Activated T-helper 17 cell treated with anti-CD3 and anti-CD28 coated beads, Interleukin-2, amount 50 U/mL, for 72 hours (primary cell): ENCODE data around the gene KLHL36. TPM values are rescaled to one million over a fixed set of nuclear protein-coding genes. Genes with fewer than 3 reads are reported as not detected.
"Not testable (repeated sequence)": the region's sequence is repeated elsewhere in the genome, so short reads cannot be mapped to it uniquely, and the experiment has no call there.

Experiments
- ATAC-seq: fragments of 150-1000 bp; cut with Tn5 transposase; replicated peaks from 2 replicates; pipeline ENCODE4 v1.10.0; 2021; ENCODE audit warnings: mild to moderate bottlenecking, moderate library complexity
- H3K27ac Mint-ChIP-seq: one replicate; pipeline ENCODE4 v1.8.0; 2022; ENCODE audit warnings: mixed read lengths
- H3K27me3 Mint-ChIP-seq: one replicate; pipeline ENCODE4 v1.8.0; 2022; ENCODE audit warnings: mixed read lengths
- H3K36me3 Mint-ChIP-seq: one replicate; pipeline ENCODE4 v1.8.0; 2022; ENCODE audit warnings: low read depth, mild to moderate bottlenecking, mixed read lengths
- H3K4me1 Mint-ChIP-seq: one replicate; pipeline ENCODE4 v1.8.0; 2022; ENCODE audit warnings: mixed read lengths
- H3K4me3 Mint-ChIP-seq: one replicate; pipeline ENCODE4 v1.8.0; 2022; ENCODE audit warnings: mild to moderate bottlenecking, mixed read lengths
- H3K9me3 Mint-ChIP-seq: one replicate; pipeline ENCODE4 v1.8.0; 2022; ENCODE audit warnings: mixed read lengths
- total RNA-seq, 2 donors: library from RNA; stranded (reverse); gene quantifications; one replicate each; pipeline ENCODE4 v1.2.3, GENCODE V29; 2022

Gene KLHL36
- total RNA-seq, 2 donors from 2014 or later: 52.3 to 65.5 TPM

DNA sequence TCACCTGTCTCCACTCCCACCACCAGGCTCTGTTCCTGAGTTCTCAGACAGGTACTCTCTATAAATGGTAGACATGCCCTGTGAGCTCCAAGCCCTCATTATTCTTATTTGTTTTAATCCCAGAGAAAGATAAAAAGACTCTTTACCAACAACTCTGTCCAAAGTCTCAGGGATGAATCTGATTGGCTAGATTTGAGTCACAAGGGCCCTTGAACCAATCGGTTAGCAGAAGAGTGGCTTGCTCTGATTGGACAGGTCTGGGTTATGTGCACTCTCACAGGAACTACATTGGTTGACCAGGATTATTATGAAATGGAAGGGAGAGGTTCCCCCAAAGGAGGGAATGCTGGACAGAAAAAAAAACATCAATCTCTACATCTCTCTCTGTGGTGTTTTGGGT lies 37.9 kb upstream of the KLHL36 start:
- Mint-ChIP-seq H3K9me3 (no peaks in the 10 kb centered on the region), H3K27ac (peak overlapping the region; percentile 61), H3K4me3 (peak overlapping the region; percentile 77), H3K4me1 (peaks cover 80% of the 10 kb centered on the region), H3K36me3 (peaks cover 81% of the 10 kb centered on the region), H3K27me3 (no peaks in the 10 kb centered on the region)
- ATAC-seq: no peak

DNA sequence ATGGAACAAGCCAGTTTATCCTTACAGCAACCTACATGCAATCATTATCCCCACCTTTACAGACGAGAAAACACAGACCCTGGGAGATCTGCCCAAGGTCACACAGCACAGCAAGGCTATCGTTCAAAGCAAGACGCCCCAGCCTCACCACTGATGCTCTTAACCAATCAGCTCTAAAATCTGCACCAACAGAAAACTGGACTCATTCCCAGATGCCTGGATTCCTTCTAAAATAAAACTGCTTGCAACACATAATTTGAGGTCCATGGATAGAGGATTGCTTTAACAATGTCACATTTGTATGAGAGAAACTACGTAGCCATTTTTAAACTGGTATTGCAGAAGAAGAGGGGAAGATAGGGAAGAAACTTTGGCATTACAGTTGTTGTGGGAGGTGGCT lies 37.3 kb upstream of the KLHL36 start:
- H3K4me3 Mint-ChIP-seq: peak overlapping the region; percentile 77
- peaks cover 88% of the 10 kb centered on the region for H3K36me3 Mint-ChIP-seq
- H3K27me3 Mint-ChIP-seq: no peaks in the 10 kb centered on the region
- no peak for ATAC-seq
- peak overlapping the region; percentile 7 for H3K27ac Mint-ChIP-seq
- no peaks in the 10 kb centered on the region for H3K9me3 Mint-ChIP-seq
- H3K4me1 Mint-ChIP-seq: peaks cover 80% of the 10 kb centered on the region

DNA sequence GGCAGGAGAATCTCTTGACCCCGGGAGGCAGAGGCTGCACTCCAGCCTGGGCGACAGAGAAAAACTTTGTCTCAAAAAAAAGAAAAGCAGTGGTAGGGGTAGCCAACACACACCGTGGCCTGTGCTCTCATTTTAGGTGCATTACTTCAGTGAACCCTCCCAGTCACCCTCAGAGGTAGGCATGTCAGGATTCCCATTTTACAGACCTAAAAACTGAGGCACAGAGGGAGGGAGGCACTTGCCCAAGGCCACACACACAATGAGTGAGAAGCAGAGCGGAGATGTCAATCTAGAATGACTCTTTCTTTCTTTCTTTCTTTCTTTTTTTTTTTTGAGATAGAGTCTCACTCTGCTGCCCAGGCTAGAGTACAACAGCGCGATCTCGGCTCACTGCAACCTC lies 35.6 kb upstream of the KLHL36 start:
- peaks cover 69% of the 10 kb centered on the region for H3K4me1 Mint-ChIP-seq
- peak overlapping the region; percentile 91 for H3K4me3 Mint-ChIP-seq
- peak overlapping the region; percentile 97 for H3K27ac Mint-ChIP-seq
- H3K9me3 Mint-ChIP-seq: no peaks in the 10 kb centered on the region
- no peaks in the 10 kb centered on the region for H3K27me3 Mint-ChIP-seq
- no peak for ATAC-seq
- H3K36me3 Mint-ChIP-seq: peaks cover 94% of the 10 kb centered on the region

DNA sequence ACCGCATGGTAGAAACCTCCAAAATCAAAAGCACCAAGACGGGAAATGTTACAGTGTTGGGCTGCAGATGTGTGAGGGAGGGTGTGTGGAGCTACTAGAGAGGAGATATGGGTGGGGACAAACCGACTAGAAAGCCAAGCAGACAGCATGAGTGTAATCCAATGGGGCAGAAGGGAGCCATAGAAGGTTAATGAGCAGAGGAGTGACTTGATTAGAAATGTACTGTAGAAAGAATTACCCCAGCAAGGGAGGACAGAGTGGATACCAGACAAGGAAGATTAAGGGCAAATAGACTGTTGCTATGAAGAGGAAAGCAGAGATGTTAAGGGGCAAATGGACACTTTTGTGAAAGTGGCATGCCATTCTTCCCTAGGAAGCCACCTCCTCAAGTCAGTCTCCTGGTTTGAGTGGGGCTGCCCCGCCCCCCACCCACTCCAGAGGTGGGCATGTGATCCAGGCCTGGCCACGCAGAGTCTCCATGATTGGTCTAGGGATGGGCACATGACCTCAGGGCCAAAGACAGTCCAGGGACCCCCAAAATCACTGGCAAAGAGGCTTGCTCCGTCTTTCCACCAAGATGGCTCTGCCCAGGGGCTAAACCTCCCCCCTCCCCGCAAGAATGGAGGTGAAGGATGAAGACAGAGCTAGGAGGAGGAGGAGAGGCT lies 34.8 kb upstream of the KLHL36 start:
- Mint-ChIP-seq H3K4me1 (peaks cover 60% of the 10 kb centered on the region), H3K27me3 (no peaks in the 10 kb centered on the region), H3K4me3 (peak overlapping the region; percentile 91), H3K27ac (peak overlapping the region; percentile 97), H3K36me3 (peaks cover 86% of the 10 kb centered on the region), H3K9me3 (no peaks in the 10 kb centered on the region)
- ATAC-seq: no peak

DNA sequence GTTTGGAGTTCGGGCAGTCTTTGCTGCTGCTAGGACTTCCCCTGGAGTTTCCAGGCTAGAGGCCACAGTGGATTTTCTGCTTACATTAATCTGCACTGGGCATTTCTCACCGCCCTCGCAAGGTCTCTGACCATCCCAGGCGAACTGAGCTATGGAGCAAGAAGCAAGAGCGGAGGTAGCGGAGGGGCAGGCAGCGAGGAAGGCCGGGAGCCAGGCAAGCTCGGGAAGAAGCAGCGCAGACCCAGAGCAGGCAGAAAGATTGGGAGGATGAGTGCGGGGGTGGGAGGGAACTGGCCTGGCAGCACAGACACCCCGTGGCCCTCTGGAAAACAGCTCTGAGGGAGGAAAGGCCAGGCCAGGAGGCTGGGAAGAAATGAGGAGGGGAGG lies 34.2 kb upstream of the KLHL36 start:
- no peak for ATAC-seq
- peaks cover 58% of the 10 kb centered on the region for H3K4me1 Mint-ChIP-seq
- H3K27me3 Mint-ChIP-seq: no peaks in the 10 kb centered on the region
- no peaks in the 10 kb centered on the region for H3K9me3 Mint-ChIP-seq
- peak overlapping the region; percentile 91 for H3K4me3 Mint-ChIP-seq
- peaks cover 85% of the 10 kb centered on the region for H3K36me3 Mint-ChIP-seq
- peak overlapping the region; percentile 97 for H3K27ac Mint-ChIP-seq

DNA sequence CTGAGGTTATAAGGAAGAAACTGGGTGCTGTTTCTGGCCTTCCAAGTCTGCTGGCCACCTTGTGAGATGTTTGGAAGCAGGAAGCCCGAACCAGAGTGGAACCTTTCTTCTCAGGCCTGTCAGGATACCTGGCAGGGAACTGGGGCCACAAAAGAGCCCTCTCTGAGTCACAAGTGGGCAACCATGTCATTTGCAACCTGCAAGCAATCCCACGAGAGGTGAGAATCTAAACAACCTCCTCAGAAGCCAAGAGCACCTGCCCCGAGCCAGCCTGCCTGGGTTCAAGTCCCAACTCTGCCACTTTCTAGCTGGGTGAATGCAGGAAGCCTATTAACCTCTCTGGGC lies 33.7 kb upstream of the KLHL36 start:
- Mint-ChIP-seq H3K27ac (peak overlapping the region; percentile 97), H3K36me3 (peaks cover 79% of the 10 kb centered on the region), H3K4me1 (peaks cover 53% of the 10 kb centered on the region), H3K4me3 (peak overlapping the region; percentile 91), H3K27me3 (no peaks in the 10 kb centered on the region), H3K9me3 (no peaks in the 10 kb centered on the region)
- no peak for ATAC-seq

DNA sequence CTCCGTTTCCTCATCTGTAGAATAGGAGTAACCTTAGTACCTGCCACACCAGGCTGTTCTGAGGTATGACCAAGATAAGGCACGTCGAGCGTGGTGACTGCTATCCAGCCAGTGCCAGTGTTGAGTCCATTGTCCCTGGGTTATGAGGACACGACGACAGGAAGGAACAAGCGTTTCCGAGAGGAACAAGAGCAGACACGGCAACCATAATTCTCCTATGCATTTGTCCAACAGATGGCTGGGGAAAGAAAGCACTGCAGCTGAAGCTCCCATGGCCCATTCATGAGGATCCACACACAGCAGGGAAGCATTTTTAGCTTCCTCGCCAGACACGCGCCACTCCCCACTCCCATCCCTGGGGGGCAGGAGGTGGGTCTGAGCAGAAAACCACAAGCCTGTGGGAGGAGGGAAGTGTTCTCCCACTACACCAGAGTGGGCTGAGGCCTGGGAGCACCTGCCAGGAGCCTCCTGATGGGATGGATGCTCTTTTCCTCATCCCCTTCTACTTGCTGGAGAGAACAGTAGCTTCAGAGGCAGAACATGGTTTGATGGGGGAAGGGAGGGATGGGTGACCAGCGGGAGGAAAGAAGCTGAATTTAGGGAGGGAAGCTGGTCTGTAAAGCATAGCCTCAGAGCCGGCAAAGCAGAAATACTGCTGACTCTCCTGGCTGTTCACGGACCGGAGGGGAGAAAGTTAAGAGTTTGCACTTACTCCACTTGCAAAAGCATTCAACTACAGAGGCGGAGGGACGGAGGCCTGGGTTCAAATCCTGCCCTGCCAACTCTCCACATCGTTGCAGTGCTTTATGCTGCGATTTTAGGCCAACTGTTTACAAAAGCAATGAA lies 33.1 kb upstream of the KLHL36 start:
- no peaks in the 10 kb centered on the region for H3K9me3 Mint-ChIP-seq
- peak overlapping the region; percentile 91 for H3K4me3 Mint-ChIP-seq
- H3K36me3 Mint-ChIP-seq: peaks cover 73% of the 10 kb centered on the region
- no peak for ATAC-seq
- H3K27me3 Mint-ChIP-seq: no peaks in the 10 kb centered on the region
- peaks cover 47% of the 10 kb centered on the region for H3K4me1 Mint-ChIP-seq
- H3K27ac Mint-ChIP-seq: peak overlapping the region; percentile 97

DNA sequence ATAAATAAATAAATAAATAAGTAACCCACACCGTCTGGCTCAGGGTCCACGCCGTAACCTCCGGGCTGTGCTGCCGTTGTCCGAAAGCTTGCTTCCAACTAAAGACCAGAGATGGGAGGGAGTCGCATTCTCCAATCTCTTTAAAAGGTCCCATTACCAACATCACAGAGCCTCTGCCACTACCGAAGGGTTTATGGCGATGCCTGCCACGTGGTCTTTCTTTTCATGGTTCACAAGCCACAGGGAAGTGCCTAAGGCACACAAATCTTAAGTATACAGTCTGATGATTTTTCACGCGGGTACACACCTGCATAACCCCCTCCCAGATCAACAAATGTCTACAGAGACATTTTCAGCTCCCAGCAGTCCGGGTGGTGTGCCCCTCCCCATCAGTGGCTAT lies 31.8 kb upstream of the KLHL36 start:
- peak overlapping the region; percentile 97 for H3K27ac Mint-ChIP-seq
- H3K4me3 Mint-ChIP-seq: peak overlapping the region; percentile 91
- H3K4me1 Mint-ChIP-seq: peaks cover 34% of the 10 kb centered on the region
- H3K27me3 Mint-ChIP-seq: no peaks in the 10 kb centered on the region
- no peaks in the 10 kb centered on the region for H3K9me3 Mint-ChIP-seq
- peaks cover 60% of the 10 kb centered on the region for H3K36me3 Mint-ChIP-seq
- ATAC-seq: no peak

DNA sequence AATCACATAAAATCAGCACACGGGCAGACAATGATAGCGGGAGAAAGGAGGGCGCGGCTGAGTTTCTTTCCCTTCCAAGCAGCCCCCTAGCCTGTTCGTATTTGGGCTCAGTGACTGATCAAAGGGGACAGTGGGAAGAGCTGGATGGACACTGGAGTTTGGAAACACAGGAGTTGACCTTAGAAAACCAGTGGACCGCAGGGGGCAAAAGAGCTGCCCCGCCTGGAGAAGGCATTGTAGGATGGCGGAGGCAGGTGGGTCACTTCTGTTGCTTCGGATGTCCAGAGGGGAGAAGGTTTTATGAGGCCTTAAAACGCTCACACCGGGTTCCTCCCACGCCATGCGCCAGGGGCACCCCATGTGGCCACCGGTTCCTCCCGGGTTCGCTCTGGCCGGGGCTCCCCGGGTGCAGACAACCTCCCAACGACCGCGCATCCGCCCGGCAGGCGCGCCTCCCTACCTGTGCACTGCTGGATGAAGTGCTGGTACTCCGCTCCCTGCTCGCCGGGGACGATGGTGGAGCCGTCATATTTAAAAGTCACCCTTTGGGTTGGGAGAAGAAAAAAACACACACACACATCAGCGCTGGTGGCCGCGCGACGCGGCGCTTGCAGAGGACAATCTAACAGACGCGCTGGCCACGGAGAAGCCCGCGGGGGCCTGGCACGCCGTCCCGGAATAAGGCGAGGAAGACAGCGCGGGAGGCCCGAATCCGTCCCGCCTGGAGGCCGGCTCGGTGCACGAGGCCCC lies 31.1 kb upstream of the KLHL36 start:
- Mint-ChIP-seq H3K4me1 (peaks cover 27% of the 10 kb centered on the region), H3K4me3 (peak overlapping the region; percentile 91), H3K27me3 (no peaks in the 10 kb centered on the region), H3K9me3 (no peaks in the 10 kb centered on the region), H3K27ac (peak overlapping the region; percentile 97), H3K36me3 (peaks cover 53% of the 10 kb centered on the region)
- ATAC-seq: peak; percentile 50

DNA sequence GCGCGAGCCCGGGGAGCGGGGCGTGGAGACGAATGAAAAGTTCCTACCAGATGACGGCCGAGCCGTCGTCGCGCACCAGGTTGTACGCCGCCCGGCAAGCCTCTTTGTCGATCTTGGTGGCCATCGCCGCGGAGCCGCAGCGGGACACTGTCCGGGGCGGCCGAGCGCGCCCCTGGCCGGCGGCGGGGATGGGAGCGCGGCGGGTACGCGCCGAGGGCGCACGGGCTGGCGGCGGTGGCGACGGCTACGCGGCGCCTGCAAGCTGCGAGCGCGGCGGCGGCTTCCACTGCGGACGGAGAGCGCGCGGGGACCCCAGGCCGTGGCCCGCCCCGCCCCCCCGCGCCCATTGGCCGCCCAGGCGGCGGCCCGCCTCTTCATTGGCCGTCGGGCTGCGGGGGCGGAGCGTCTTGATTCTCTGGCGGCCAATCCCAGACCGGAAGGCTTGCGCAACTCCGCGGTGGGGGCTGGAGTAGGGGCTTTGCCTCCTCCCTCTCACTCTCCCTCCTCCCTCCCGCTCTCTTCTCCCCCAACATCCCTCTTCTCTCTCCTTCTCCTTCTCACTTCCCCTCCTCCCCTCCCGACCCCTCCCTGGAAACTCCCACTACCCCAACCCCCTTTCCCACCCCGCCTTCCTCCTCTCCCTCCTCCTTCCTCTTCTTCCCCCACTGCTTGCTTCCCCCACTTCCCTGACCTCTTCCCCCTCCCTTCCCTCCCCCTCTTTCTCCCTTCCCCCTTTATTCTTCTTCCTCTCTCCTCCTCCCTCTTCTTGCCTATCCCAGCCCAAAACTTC lies 30.3 kb upstream of the KLHL36 start, which contains the start of gene COTL1:
Gene COTL1 (minus strand): TSS at position 288 of the 790 bp plus-strand sequence. CDS start 164 bp downstream, at position 124.
- peak; percentile 83 for ATAC-seq
- peaks cover 27% of the 10 kb centered on the region for H3K4me1 Mint-ChIP-seq

DNA sequence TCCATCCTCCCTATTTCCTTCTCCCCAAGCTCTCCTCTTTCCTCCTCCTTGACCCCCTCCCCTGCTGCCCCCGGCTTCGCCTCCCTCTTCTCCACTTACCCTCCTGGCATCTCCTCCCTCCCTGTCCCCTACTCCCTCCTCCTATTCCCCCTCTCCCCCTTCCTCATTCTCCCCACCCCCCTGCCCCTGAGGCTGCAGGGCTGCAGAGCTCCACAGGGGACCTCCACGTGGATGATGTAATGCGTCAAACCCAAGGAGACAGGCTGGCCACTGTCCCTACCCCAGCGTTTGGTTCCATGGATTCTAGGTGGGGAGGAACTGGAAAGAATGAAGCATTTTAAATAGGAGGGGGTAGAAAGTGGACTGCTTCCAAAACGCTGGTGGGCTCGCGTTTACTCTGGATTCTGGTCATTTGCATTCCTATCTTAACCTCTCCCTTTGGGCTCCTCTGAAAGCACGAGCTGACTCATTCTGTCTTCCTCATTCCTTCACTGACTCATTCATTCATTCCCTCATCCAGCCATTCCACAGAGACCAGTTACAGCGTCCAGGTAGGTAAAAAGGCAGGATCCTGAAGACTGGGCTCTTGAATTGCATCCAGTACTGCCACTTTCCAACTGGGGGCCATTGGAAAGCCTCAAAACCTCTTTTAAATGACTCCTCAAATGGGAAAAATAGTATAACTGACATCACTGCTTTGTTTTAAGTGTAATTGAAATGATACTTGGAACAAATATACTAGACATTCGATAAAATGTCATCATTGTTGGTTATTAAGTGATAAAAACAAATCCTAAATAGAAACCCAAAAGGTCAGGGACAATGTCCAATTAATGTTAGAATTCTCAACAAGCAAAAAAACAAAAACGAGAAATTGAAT lies 29.5 kb upstream of the KLHL36 start:
- peak overlapping the region; percentile 91 for H3K4me3 Mint-ChIP-seq
- peak overlapping the region; percentile 11 for H3K27ac Mint-ChIP-seq
- ATAC-seq: no peak
- no peaks in the 10 kb centered on the region for H3K27me3 Mint-ChIP-seq
- H3K36me3 Mint-ChIP-seq: peaks cover 37% of the 10 kb centered on the region
- peaks cover 19% of the 10 kb centered on the region for H3K4me1 Mint-ChIP-seq
- H3K9me3 Mint-ChIP-seq: no peaks in the 10 kb centered on the region

More for the DNA sequence above, 30.3 kb upstream of the KLHL36 start, which contains the start of gene COTL1:
- Mint-ChIP-seq H3K4me3 (peak within 1 kb of the TSS; percentile 91), H3K36me3 (peaks cover 45% of the 10 kb centered on the region), H3K27me3 (no peaks in the 10 kb centered on the region), H3K27ac (peak within 1 kb of the TSS; percentile 97), H3K9me3 (no peaks in the 10 kb centered on the region)

DNA sequence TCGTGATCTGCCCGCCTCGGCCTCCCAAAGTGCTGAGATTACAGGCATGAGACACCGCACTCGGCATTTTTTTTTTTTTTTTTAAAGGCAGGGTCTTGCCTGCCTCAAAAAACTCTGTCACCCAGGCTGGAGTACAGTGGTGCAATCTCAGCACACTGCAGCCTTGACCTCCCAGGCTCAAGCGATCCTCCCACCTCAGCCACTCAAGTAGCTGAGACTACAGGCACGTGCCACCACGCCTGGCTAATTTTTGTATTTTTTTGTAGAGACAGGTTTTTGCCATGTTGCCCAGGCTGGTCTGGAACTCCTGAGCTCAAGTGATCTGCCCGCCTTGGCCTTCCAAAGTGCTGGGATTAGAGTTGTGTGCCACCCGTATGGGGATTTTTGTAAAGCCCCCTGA lies 27.4 kb upstream of the KLHL36 start:
- H3K27ac Mint-ChIP-seq, ATAC-seq, H3K9me3 Mint-ChIP-seq, H3K27me3 Mint-ChIP-seq, H3K4me1 Mint-ChIP-seq, H3K4me3 Mint-ChIP-seq: not testable (repeated sequence)
- H3K36me3 Mint-ChIP-seq: peaks cover 16% of the 10 kb centered on the region

DNA sequence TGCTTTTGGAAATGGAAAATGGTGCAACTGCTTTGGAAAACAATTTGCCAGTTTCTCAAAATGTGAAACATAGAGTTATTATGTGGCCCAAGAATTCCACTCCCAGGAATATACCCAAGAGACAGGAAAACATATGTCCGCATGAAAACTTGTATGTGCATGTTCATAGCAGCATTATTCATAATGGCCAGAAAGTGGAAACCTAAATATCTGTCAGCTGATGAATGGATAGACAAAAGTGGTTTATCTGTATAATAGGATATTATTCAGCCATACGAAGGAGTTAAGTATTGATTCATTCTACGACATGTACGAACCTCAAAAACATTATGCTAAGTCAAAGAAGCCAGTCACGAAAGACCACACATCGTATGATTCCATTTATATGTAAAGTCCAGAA lies 22.8 kb upstream of the KLHL36 start:
- Mint-ChIP-seq H3K27ac (no peak overlapping the region), H3K4me3 (no peak overlapping the region), H3K27me3 (no peaks in the 10 kb centered on the region), H3K36me3 (peaks cover under 1% of the 10 kb centered on the region), H3K9me3 (no peaks in the 10 kb centered on the region), H3K4me1 (no peaks in the 10 kb centered on the region)
- ATAC-seq: no peak
